H9 (cell line): Measurements from ENCODE around the gene NSRP1. TPM values are rescaled to one million over a fixed set of nuclear protein-coding genes. Genes with fewer than 3 reads are reported as not detected.

Experiments used
- DNase-seq: peaks from one replicate; pipeline ENCODE4 v3.0.0-alpha.2; 2017
- H2AFZ ChIP-seq: one replicate; pipeline ENCODE4 v1.6.1; 2013; ENCODE audit warnings: mild to moderate bottlenecking, low read length, control low read depth, moderate library complexity
- H2AK5ac ChIP-seq: 2 replicates; pipeline ENCODE4 v1.6.1; 2013; ENCODE audit warnings: low read length, control low read depth, mixed read lengths; ENCODE audit not compliant: insufficient read length
- H2BK120ac ChIP-seq: one replicate; pipeline ENCODE4 v1.6.1; 2013; ENCODE audit warnings: low read depth, mild to moderate bottlenecking, low read length, control low read depth, inconsistent platforms; ENCODE audit not compliant: poor library complexity, severe bottlenecking
- H2BK12ac ChIP-seq: 2 replicates; pipeline ENCODE4 v1.6.1; 2013; ENCODE audit warnings: low read length, control low read depth, mixed read lengths, low read depth; ENCODE audit not compliant: insufficient read length
- H2BK15ac ChIP-seq: 2 replicates; pipeline ENCODE4 v1.6.1; 2013; ENCODE audit warnings: low read depth, low read length, control low read depth
- H2BK20ac ChIP-seq: one replicate; pipeline ENCODE4 v1.6.1; 2013; ENCODE audit warnings: low read depth, mild to moderate bottlenecking, low read length, control low read depth, inconsistent platforms; ENCODE audit not compliant: poor library complexity, severe bottlenecking
- H2BK5ac ChIP-seq: 2 replicates; pipeline ENCODE4 v1.6.1; 2013; ENCODE audit warnings: low read length, control low read depth, mixed read lengths; ENCODE audit not compliant: insufficient read length
- H3K14ac ChIP-seq: 2 replicates; pipeline ENCODE4 v1.6.1; 2013; ENCODE audit warnings: low read length, control low read depth; ENCODE audit not compliant: insufficient read depth
- H3K18ac ChIP-seq: 2 replicates; pipeline ENCODE4 v1.6.1; 2013; ENCODE audit warnings: low read depth, mild to moderate bottlenecking, mixed read lengths, low read length, control low read depth; ENCODE audit not compliant: insufficient read length
- H3K23ac ChIP-seq: 2 replicates; pipeline ENCODE4 v1.6.1; 2013; ENCODE audit warnings: low read length, control low read depth, mixed read lengths, low read depth; ENCODE audit not compliant: insufficient read length
- H3K23me2 ChIP-seq: 2 replicates; pipeline ENCODE4 v1.6.1; 2013; ENCODE audit warnings: low read depth, mild to moderate bottlenecking, mixed read lengths, low read length, control low read depth; ENCODE audit not compliant: insufficient read length, poor library complexity, severe bottlenecking
- H3K27ac ChIP-seq: 2 replicates; pipeline ENCODE4 v1.5.1; 2013; ENCODE audit warnings: low read length, control low read depth, mixed read lengths, low read depth; ENCODE audit not compliant: insufficient read length
- H3K27me3 ChIP-seq: 2 replicates; pipeline ENCODE4 v1.6.1; 2013; ENCODE audit warnings: low read length, control low read depth, inconsistent platforms; ENCODE audit not compliant: insufficient read depth
- H3K4ac ChIP-seq: 2 replicates; pipeline ENCODE4 v1.6.1; 2013; ENCODE audit warnings: low read depth, mild to moderate bottlenecking, control low read depth, inconsistent platforms, low read length, moderate library complexity
- H3K4me1 ChIP-seq: 2 replicates; pipeline ENCODE4 v1.6.1; 2013; ENCODE audit warnings: low read length, control low read depth, inconsistent platforms; ENCODE audit not compliant: insufficient read depth
- H3K4me2 ChIP-seq: 2 replicates; pipeline ENCODE4 v1.6.1; 2013; ENCODE audit warnings: low read length, control low read depth, mixed read lengths; ENCODE audit not compliant: insufficient read length, insufficient read depth
- H3K56ac ChIP-seq: 2 replicates; pipeline ENCODE4 v1.6.1; 2013; ENCODE audit warnings: low read depth, mild to moderate bottlenecking, mixed read lengths, low read length, control low read depth; ENCODE audit not compliant: insufficient read length
- H3K79me1 ChIP-seq: 2 replicates; pipeline ENCODE4 v1.6.1; 2013; ENCODE audit warnings: low read depth, mild to moderate bottlenecking, moderate library complexity, low read length, control low read depth, inconsistent platforms; ENCODE audit not compliant: insufficient read depth, poor library complexity, severe bottlenecking
- H3K79me2 ChIP-seq: 2 replicates; pipeline ENCODE4 v1.6.1; 2013; ENCODE audit warnings: low read length, control low read depth, inconsistent platforms; ENCODE audit not compliant: insufficient read depth
- H3K9ac ChIP-seq: 2 replicates; pipeline ENCODE4 v1.6.1; 2013; ENCODE audit warnings: low read length, control low read depth, mixed read lengths; ENCODE audit not compliant: insufficient read length; ENCODE audit errors: extremely low read depth
- H3K9me3 ChIP-seq: one replicate; pipeline ENCODE4 v1.6.1; 2013; ENCODE audit warnings: low read depth, low read length, inconsistent platforms; ENCODE audit not compliant: control insufficient read depth
- H3T11ph ChIP-seq: one replicate; pipeline ENCODE4 v1.6.1; 2013; ENCODE audit warnings: mild to moderate bottlenecking, low read length, control low read depth, inconsistent platforms
- H4K20me1 ChIP-seq: one replicate; pipeline ENCODE4 v1.6.1; 2013; ENCODE audit not compliant: control insufficient read depth, insufficient read length, insufficient read depth
- H4K5ac ChIP-seq: 2 replicates; pipeline ENCODE4 v1.6.1; 2013; ENCODE audit warnings: low read depth, mild to moderate bottlenecking, mixed read lengths, low read length, control low read depth; ENCODE audit not compliant: insufficient read length
- H4K8ac ChIP-seq: replicated peaks from 2 replicates; pipeline ENCODE4 v1.6.1; 2013; ENCODE audit warnings: low read length, control low read depth, mixed read lengths, low read depth; ENCODE audit not compliant: insufficient read length
- H4K91ac ChIP-seq: 2 replicates; pipeline ENCODE4 v1.6.1; 2013; ENCODE audit warnings: low read depth, mild to moderate bottlenecking, moderate library complexity, mixed read lengths, low read length, control low read depth; ENCODE audit not compliant: insufficient read length
- H3K27ac Mint-ChIP-seq, 3 experiments: 2 replicates in 2 of 3; 3 replicates in 1 of 3; pipeline ENCODE4 v1.8.0; 2020 to 2021; ENCODE audit warnings: mixed read lengths in 3 of 3, mild to moderate bottlenecking in 1 of 3, moderate library complexity in 1 of 3
- H3K27me3 Mint-ChIP-seq: 2 replicates; pipeline ENCODE4 v1.8.0; 2021; ENCODE audit warnings: low read depth, mild to moderate bottlenecking, moderate library complexity, mixed read lengths
- H3K36me3 Mint-ChIP-seq, 3 experiments: 2 replicates in 2 of 3; 3 replicates in 1 of 3; pipeline ENCODE4 v1.8.0; 2020 to 2021; ENCODE audit warnings: low read depth in 3 of 3, mixed read lengths in 3 of 3; ENCODE audit not compliant: insufficient read depth in 1 of 3
- H3K4me1 Mint-ChIP-seq, 2 experiments: 2 replicates each; pipeline ENCODE4 v1.8.0; 2020; ENCODE audit warnings: mixed read lengths in 2 of 2
- H3K4me3 Mint-ChIP-seq, 2 experiments: 2 replicates in 1 of 2; 3 replicates in 1 of 2; pipeline ENCODE4 v1.8.0; 2020 to 2021; ENCODE audit warnings: mild to moderate bottlenecking in 2 of 2, mixed read lengths in 2 of 2, moderate library complexity in 1 of 2
- H3K9me3 Mint-ChIP-seq, 2 experiments: 2 replicates in 1 of 2; 3 replicates in 1 of 2; pipeline ENCODE4 v1.8.0; 2020; ENCODE audit warnings: mild to moderate bottlenecking in 2 of 2, mixed read lengths in 2 of 2, moderate library complexity in 1 of 2
- WGBS: extraction: QIAGEN DNeasy Blood & Tissue Kit; methylation state at CpG from one replicate; pipeline ENCODE4 v1.1.7; 2013; ENCODE audit warnings: missing lambda C conversion rate, low lambda C conversion rate, mixed read lengths; ENCODE audit not compliant: insufficient read length; ENCODE audit errors: extremely low coverage; 5-methylcytosine and 5-hydroxymethylcytosine counted together
- total RNA-seq: library from RNA; stranded (reverse); gene quantifications from 2 replicates; pipeline ENCODE4 v1.2.1, GENCODE V29; 2021
- TF ChIP-seq, protein P1 (sequence below): fragments of 200-600 bp; sonication (generic); conservative IDR thresholded peaks from 3 replicates; pipeline ENCODE4 v1.8.0; 2021; ENCODE audit warnings: antibody characterized with exemption, mild to moderate bottlenecking

NSRP1 gene
- total RNA-seq, 1 experiment from 2014 or later: 33.3 TPM

DNA sequence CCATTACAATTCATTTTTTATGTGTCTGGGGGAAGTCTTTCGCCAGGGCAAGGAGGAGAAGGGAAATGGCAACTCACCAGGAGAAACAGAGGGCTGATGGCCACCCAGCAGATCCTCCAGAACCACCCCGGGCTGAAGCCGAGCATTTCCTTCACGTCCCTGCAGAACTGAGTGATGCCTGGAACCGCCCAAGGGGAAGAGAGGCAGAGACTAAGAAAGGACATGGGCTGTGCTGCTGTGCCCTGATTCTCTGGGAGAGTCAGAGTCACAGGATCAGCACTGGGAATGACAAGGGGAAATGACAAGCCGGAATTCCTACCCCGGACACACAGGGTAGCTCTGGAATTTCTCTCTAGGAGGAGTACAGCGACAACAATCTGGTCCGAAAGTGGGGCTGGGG, 91.0 kb downstream of the NSRP1 start:
- Histone ChIP-seq H3K27me3 (no peaks in the 10 kb centered on the region), H2BK20ac (no peak overlapping the region), H3K14ac (no peak overlapping the region), H3T11ph (no peak overlapping the region), H3K18ac (no peak overlapping the region), H3K27ac (no peak overlapping the region), H3K79me1 (no peaks in the 10 kb centered on the region), H2BK15ac (no peak overlapping the region), H3K9ac (no peak overlapping the region), H4K5ac (no peak overlapping the region), H2AK5ac (no peak overlapping the region), H3K56ac (no peak overlapping the region), H4K91ac (no peak overlapping the region), H2BK12ac (no peak overlapping the region), H2AFZ (no peak overlapping the region), H4K8ac (no peak overlapping the region), H3K4me2 (no peak overlapping the region), H3K79me2 (no peaks in the 10 kb centered on the region), H2BK5ac (no peak overlapping the region), H3K4me1 (no peaks in the 10 kb centered on the region), H3K4ac (no peak overlapping the region), H4K20me1 (no peaks in the 10 kb centered on the region), H2BK120ac (no peak overlapping the region), H3K23me2 (no peaks in the 10 kb centered on the region), H3K9me3 (no peaks in the 10 kb centered on the region), H3K23ac (no peak overlapping the region)
- Mint-ChIP-seq H3K4me1 (peaks cover 3 to 4% of the 10 kb centered on the region in 2 experiments; a peak in 3 of 4 replicates), H3K27me3 (no peaks in the 10 kb centered on the region; the same call in none of the 2 replicates), H3K4me3 (no peak overlapping the region), H3K9me3 (no peaks in the 10 kb centered on the region), H3K27ac (peak overlapping the region in 2 of 3 experiments; percentile 0 to 62; a peak in 4 of 7 replicates), H3K36me3 (no peaks in the 10 kb centered on the region)
- TF ChIP-seq, protein P1, sequence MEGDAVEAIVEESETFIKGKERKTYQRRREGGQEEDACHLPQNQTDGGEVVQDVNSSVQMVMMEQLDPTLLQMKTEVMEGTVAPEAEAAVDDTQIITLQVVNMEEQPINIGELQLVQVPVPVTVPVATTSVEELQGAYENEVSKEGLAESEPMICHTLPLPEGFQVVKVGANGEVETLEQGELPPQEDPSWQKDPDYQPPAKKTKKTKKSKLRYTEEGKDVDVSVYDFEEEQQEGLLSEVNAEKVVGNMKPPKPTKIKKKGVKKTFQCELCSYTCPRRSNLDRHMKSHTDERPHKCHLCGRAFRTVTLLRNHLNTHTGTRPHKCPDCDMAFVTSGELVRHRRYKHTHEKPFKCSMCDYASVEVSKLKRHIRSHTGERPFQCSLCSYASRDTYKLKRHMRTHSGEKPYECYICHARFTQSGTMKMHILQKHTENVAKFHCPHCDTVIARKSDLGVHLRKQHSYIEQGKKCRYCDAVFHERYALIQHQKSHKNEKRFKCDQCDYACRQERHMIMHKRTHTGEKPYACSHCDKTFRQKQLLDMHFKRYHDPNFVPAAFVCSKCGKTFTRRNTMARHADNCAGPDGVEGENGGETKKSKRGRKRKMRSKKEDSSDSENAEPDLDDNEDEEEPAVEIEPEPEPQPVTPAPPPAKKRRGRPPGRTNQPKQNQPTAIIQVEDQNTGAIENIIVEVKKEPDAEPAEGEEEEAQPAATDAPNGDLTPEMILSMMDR: no peak
- WGBS: no CpG with 5 or more reads among the region's 9 CpGs
- DNase-seq: peak; percentile 26
